Measurements from ENCODE around the gene LMF1.

- no peak for TF ChIP-seq SMC3 (conservative IDR thresholded peaks at IDR 0.05; ENCODE audit: poor library complexity)
- TF ChIP-seq CTCF (IDR thresholded peaks at IDR 0.05; ENCODE audit: poor library complexity, severe bottlenecking) = no peak
- TF ChIP-seq EP300 (conservative IDR thresholded peaks at IDR 0.05; ENCODE audit: poor library complexity, severe bottlenecking) = no peak
- TF ChIP-seq REST (IDR thresholded peaks at IDR 0.05; ENCODE audit: borderline replicate concordance) = no peak
- TF ChIP-seq POLR2AphosphoS5 (IDR thresholded peaks at IDR 0.05) = no peak
- no peak for TF ChIP-seq EZH2 (IDR thresholded peaks at IDR 0.05; ENCODE audit: borderline replicate concordance, insufficient read depth, low read length, poor library complexity, severe bottlenecking)
- TF ChIP-seq TAF1 (IDR thresholded peaks at IDR 0.05; ENCODE audit: low read depth) = no peak
Observed at GRCh38 chr16:818592-818991, 152.2 kb downstream of the LMF1 start.

Measured in neural cell (in vitro differentiated cells).